IMR-90 (cell line): ENCODE measurements around the gene HCFC1. TPM values are rescaled to one million over a fixed set of nuclear protein-coding genes. Genes with fewer than 3 reads are reported as not detected.

Experiments
- ATAC-seq: fragments of 200-7000 bp; cut with Tn5 transposase; 2 replicates; pipeline ENCODE4 v1.9.1; 2020; ENCODE audit warnings: low read depth, mild to moderate bottlenecking, moderate library complexity
- BruUV-seq: library from RNA; stranded (reverse); fragments of 400-500 nt; replicated peaks from 2 replicates; lab custom pipeline; 2021; lab: Mats Ljungman, UMichigan
- CTCF ChIA-PET: fragments of 300-600 bp; formaldehyde crosslinking; extraction: SDS; loops from one replicate; lab custom pipeline; 2021; ENCODE audit warnings: antibody characterized with exemption; lab: Yijun Ruan, JAX
- POLR2A ChIA-PET: fragments of 300-600 bp; sonication (Branson Sonifier 250); formaldehyde crosslinking; loops from one replicate; lab custom pipeline; 2022; ENCODE audit warnings: antibody characterized with exemption; ENCODE audit not compliant: unreplicated experiment; lab: Charles Lee
- DNase-seq: peaks from one replicate; pipeline ENCODE4 v3.0.0; 2013
- H2AFZ ChIP-seq: replicated peaks from 2 replicates; pipeline ENCODE3; 2013; ENCODE audit warnings: low read length, mild to moderate bottlenecking; ENCODE audit not compliant: poor library complexity
- H2AK5ac ChIP-seq: 2 replicates; pipeline ENCODE4 v1.6.1; 2013; ENCODE audit warnings: low read depth, low read length, inconsistent platforms
- H2AK9ac ChIP-seq: replicated peaks from 2 replicates; pipeline ENCODE3; 2013; ENCODE audit warnings: mild to moderate bottlenecking, low read depth, low read length, moderate library complexity; ENCODE audit not compliant: poor library complexity
- H2BK120ac ChIP-seq: 2 replicates; pipeline ENCODE4 v1.6.1; 2013; ENCODE audit warnings: low read depth, low read length, inconsistent platforms
- H2BK15ac ChIP-seq: 3 replicates; pipeline ENCODE4 v1.6.1; 2013; ENCODE audit warnings: low read depth, low read length, inconsistent platforms
- H2BK20ac ChIP-seq: 2 replicates; pipeline ENCODE4 v1.6.1; 2013; ENCODE audit warnings: low read depth, mild to moderate bottlenecking, inconsistent platforms, low read length, moderate library complexity
- H2BK5ac ChIP-seq: 2 replicates; pipeline ENCODE4 v1.6.1; 2013; ENCODE audit warnings: mild to moderate bottlenecking, low read depth, low read length, inconsistent platforms; ENCODE audit not compliant: poor library complexity, severe bottlenecking
- H3K14ac ChIP-seq: replicated peaks from 2 replicates; pipeline ENCODE4 v1.6.1; 2013; ENCODE audit warnings: low read depth, low read length, inconsistent platforms
- H3K18ac ChIP-seq: 2 replicates; pipeline ENCODE4 v1.6.1; 2013; ENCODE audit warnings: low read depth, low read length, control low read depth
- H3K23ac ChIP-seq: 2 replicates; pipeline ENCODE4 v1.6.1; 2013; ENCODE audit warnings: low read depth, low read length, inconsistent platforms
- H3K27ac ChIP-seq: 2 replicates; pipeline ENCODE4 v1.5.1; 2013; ENCODE audit warnings: mild to moderate bottlenecking, control low read depth, low read length; ENCODE audit not compliant: insufficient read depth
- H3K27me3 ChIP-seq: 2 replicates; pipeline ENCODE4 v1.6.1; 2013; ENCODE audit warnings: low read length; ENCODE audit not compliant: control insufficient read depth, insufficient read depth
- H3K36me3 ChIP-seq: 2 replicates; pipeline ENCODE4 v1.6.1; 2013; ENCODE audit warnings: low read length, mixed read lengths; ENCODE audit not compliant: control insufficient read depth, insufficient read depth
- H3K4ac ChIP-seq: 2 replicates; pipeline ENCODE4 v1.6.1; 2013; ENCODE audit warnings: low read depth, low read length, inconsistent platforms
- H3K4me1 ChIP-seq: 2 replicates; pipeline ENCODE4 v1.6.1; 2013; ENCODE audit warnings: low read length, mixed read lengths; ENCODE audit not compliant: control insufficient read depth, insufficient read depth
- H3K4me2 ChIP-seq: 2 replicates; pipeline ENCODE4 v1.6.1; 2013; ENCODE audit warnings: low read depth, mild to moderate bottlenecking, control low read depth, low read length, moderate library complexity
- H3K4me3 ChIP-seq: 2 replicates; pipeline ENCODE4 v1.5.1; 2013; ENCODE audit warnings: low read depth, mild to moderate bottlenecking, control low read depth, low read length, moderate library complexity; ENCODE audit not compliant: insufficient read depth
- H3K56ac ChIP-seq: 2 replicates; pipeline ENCODE4 v1.6.1; 2013; ENCODE audit warnings: low read length, inconsistent platforms; ENCODE audit not compliant: insufficient read depth; ENCODE audit errors: extremely low read depth
- H3K79me1 ChIP-seq, 2 experiments: 2 replicates each; pipeline ENCODE4 v1.6.1; 2013; ENCODE audit warnings: low read length in 2 of 2, inconsistent platforms in 1 of 2, low read depth in 1 of 2
- H3K9ac ChIP-seq: 2 replicates; pipeline ENCODE4 v1.6.1; 2013; ENCODE audit warnings: low read depth, low read length, control low read depth
- H3K9me1 ChIP-seq: 2 replicates; pipeline ENCODE4 v1.6.1; 2013; ENCODE audit warnings: low read length, inconsistent platforms; ENCODE audit not compliant: insufficient read depth
- H3K9me3 ChIP-seq: 2 replicates; pipeline ENCODE4 v1.6.1; 2013; ENCODE audit warnings: low read length; ENCODE audit not compliant: control insufficient read depth, insufficient read depth
- H4K20me1 ChIP-seq: 2 replicates; pipeline ENCODE4 v1.6.1; 2013; ENCODE audit warnings: low read length, inconsistent platforms; ENCODE audit not compliant: insufficient read depth
- H4K5ac ChIP-seq: 2 replicates; pipeline ENCODE4 v1.6.1; 2013; ENCODE audit warnings: mild to moderate bottlenecking, low read depth, low read length, control low read depth
- H4K8ac ChIP-seq, 2 experiments: 2 replicates each; pipeline ENCODE4 v1.6.1; 2013; ENCODE audit warnings: low read depth in 2 of 2, low read length in 2 of 2, control low read depth in 1 of 2, inconsistent platforms in 1 of 2
- H4K91ac ChIP-seq: 2 replicates; pipeline ENCODE4 v1.6.1; 2013; ENCODE audit warnings: low read depth, low read length, inconsistent platforms; ENCODE audit not compliant: insufficient read depth
- CHD1 ChIP-seq: IDR thresholded peaks from 2 replicates; pipeline ENCODE4 v1.6.1; 2012; ENCODE audit warnings: low read depth, low read length, improper control_type of control experiment
- FOS ChIP-seq: fragments of 150-350 bp; IDR thresholded peaks from 2 replicates; pipeline ENCODE4 v1.6.1; 2016; ENCODE audit warnings: low read depth, low read length
- MAFK ChIP-seq: IDR thresholded peaks from 2 replicates; pipeline ENCODE4 v1.6.1; 2012; ENCODE audit warnings: low read depth, low read length, improper control_type of control experiment
- MAZ ChIP-seq: IDR thresholded peaks from 2 replicates; pipeline ENCODE4 v1.6.1; 2012; ENCODE audit warnings: low read depth, mild to moderate bottlenecking, low read length, improper control_type of control experiment, moderate library complexity, borderline replicate concordance
- MXI1 ChIP-seq: IDR thresholded peaks from 2 replicates; pipeline ENCODE4 v1.6.1; 2012; ENCODE audit warnings: low read depth, mild to moderate bottlenecking, low read length, moderate library complexity, borderline replicate concordance
- NFE2L2 ChIP-seq: fragments of 150-350 bp; IDR thresholded peaks from 2 replicates; pipeline ENCODE4 v1.6.1; 2016; ENCODE audit warnings: low read depth, mild to moderate bottlenecking, low read length
- POLR2A ChIP-seq: IDR thresholded peaks from 2 replicates; pipeline ENCODE4 v1.6.1; 2012; ENCODE audit warnings: mild to moderate bottlenecking, low read depth, low read length
- RCOR1 ChIP-seq: IDR thresholded peaks from 2 replicates; pipeline ENCODE4 v1.6.1; 2012; ENCODE audit warnings: mild to moderate bottlenecking, low read length, improper control_type of control experiment; ENCODE audit not compliant: insufficient replicate concordance
- RFX5 ChIP-seq: IDR thresholded peaks from 2 replicates; pipeline ENCODE4 v1.8.0; 2012; ENCODE audit warnings: low read depth, mild to moderate bottlenecking, low read length, moderate library complexity
- WGBS, 2 experiments: methylation state at CpG; one replicate each; pipeline versions ENCODE4 v1.1.5 to v1.1.7; 2013; ENCODE audit warnings: missing lambda C conversion rate in 2 of 2; ENCODE audit not compliant: insufficient read length in 1 of 2; ENCODE audit errors: extremely low coverage in 2 of 2; 5-methylcytosine and 5-hydroxymethylcytosine counted together
- dilution Hi-C: fragments of 300-500 bp; cut with HindIII; formaldehyde crosslinking; loops from one replicate; pipeline ENCODE4 v1.14.3; 2018; ENCODE audit warnings: low sequenced_read_pairs; ENCODE audit not compliant: unreplicated experiment
- in situ Hi-C: fragments of 300-500 bp; cut with MboI; formaldehyde crosslinking; loops from 3 replicates; pipeline ENCODE4 v1.14.3; 2019; ENCODE audit warnings: low sequenced_read_pairs, inconsistent platforms, mixed read lengths
- intact Hi-C: fragments of 100-400 bp; cut with micrococcal nuclease; formaldehyde crosslinking; loops from 2 replicates; pipeline ENCODE4 v1.10.0; 2022
- polyA plus RNA-seq, 3 experiments: library from polyadenylated mRNA; depleted of rRNA; stranded (reverse); fragments of >200 nt; gene quantifications; 2 replicates each; pipeline ENCODE4 v1.2.3, GENCODE V29; 2012; ENCODE audit warnings: low replicate concordance in 1 of 3
- total RNA-seq: library from RNA; depleted of rRNA; stranded (reverse); fragments of >200 nt; gene quantifications from 2 replicates; pipeline ENCODE4 v1.2.3, GENCODE V29; 2012
- TF ChIP-seq, protein P1 (sequence below): fragments of 150-350 bp; IDR thresholded peaks from 2 replicates; pipeline ENCODE4 v1.6.1; 2017; ENCODE audit warnings: mild to moderate bottlenecking, antibody characterized with exemption, low read length, low read depth
- TF ChIP-seq, protein P2 (sequence below): conservative IDR thresholded peaks from 2 replicates; pipeline ENCODE4 v1.5.1; 2012; ENCODE audit warnings: mild to moderate bottlenecking, low read depth, low read length, improper control_type of control experiment

Gene HCFC1
- total and polyA plus RNA-seq, 2 of the 4 experiments (the other 2 are of a cell fraction), result 3.2 to 17.6 TPM

DNA sequence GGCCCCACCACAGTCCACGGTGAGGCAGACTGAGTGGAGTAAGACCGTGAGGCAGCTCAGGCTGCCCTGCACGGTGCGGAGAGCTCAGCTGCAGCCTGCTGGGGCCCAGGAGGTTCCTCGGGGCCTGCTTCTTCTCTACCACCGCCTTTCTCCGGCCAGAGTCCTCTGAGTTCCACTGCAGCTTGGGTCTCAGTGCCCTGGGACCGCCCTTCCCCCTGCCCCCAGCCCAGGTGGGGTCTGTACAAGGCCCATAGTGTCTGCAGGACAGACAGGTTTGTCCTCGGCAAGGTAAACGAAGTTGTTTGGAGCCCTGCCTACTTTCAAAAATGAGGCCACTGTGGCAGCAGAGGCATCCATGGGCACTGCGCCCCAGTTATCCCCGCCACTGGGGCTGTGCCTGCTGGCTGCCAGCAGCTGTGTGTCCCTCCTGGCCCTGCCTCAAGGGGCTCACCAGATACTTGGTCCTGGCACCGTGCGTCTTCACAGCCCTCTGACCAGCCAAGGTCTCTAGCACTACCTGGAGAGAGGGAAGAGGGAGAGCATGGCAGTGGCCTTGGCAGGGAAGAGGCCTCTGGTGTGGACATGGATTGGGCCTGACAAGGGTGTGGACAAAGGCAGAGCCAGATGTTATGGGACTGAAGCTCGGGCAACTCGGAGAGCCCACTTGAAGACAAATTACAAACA lies 44.1 kb upstream of the HCFC1 start:
- peaks cover 21% of the 10 kb centered on the region for H3K36me3 ChIP-seq
- no peak overlapping the region for H3K9ac ChIP-seq
- peaks cover 10% of the 10 kb centered on the region for H3K4me1 ChIP-seq
- no peak overlapping the region for H3K27ac ChIP-seq
- WGBS, 2 experiments, result 82% methylated on average over 9 of the region's 16 CpGs; no CpG with 5 or more reads in 1 of the 2 experiments
- dilution Hi-C loops (no loop called here), intact Hi-C loops (no loop called here), in situ Hi-C loops (no loop called here)
- H3K4me3 ChIP-seq, result no peak overlapping the region
- H3K4ac ChIP-seq, result no peak overlapping the region
- no peak overlapping the region for H2BK20ac ChIP-seq
- no peak overlapping the region for H4K91ac ChIP-seq
- H3K9me1 ChIP-seq, result no peaks in the 10 kb centered on the region
- ATAC-seq, result no peak
- H4K8ac ChIP-seq, result no peak overlapping the region
- no TSS peak for BruUV-seq
- no peak overlapping the region for H4K5ac ChIP-seq
- ChIA-PET POLR2A (no interaction called here), CTCF (no interaction called here)
- no peak overlapping the region for H3K18ac ChIP-seq
- no peak for TF ChIP-seq POLR2A
- TF ChIP-seq, protein P1, sequence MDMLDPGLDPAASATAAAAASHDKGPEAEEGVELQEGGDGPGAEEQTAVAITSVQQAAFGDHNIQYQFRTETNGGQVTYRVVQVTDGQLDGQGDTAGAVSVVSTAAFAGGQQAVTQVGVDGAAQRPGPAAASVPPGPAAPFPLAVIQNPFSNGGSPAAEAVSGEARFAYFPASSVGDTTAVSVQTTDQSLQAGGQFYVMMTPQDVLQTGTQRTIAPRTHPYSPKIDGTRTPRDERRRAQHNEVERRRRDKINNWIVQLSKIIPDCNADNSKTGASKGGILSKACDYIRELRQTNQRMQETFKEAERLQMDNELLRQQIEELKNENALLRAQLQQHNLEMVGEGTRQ, result no peak
- no peak for TF ChIP-seq CHD1
- no peak for TF ChIP-seq MXI1
- no peak for TF ChIP-seq NFE2L2
- no peak for TF ChIP-seq RCOR1
- no peak for TF ChIP-seq RFX5
- TF ChIP-seq, protein P2, sequence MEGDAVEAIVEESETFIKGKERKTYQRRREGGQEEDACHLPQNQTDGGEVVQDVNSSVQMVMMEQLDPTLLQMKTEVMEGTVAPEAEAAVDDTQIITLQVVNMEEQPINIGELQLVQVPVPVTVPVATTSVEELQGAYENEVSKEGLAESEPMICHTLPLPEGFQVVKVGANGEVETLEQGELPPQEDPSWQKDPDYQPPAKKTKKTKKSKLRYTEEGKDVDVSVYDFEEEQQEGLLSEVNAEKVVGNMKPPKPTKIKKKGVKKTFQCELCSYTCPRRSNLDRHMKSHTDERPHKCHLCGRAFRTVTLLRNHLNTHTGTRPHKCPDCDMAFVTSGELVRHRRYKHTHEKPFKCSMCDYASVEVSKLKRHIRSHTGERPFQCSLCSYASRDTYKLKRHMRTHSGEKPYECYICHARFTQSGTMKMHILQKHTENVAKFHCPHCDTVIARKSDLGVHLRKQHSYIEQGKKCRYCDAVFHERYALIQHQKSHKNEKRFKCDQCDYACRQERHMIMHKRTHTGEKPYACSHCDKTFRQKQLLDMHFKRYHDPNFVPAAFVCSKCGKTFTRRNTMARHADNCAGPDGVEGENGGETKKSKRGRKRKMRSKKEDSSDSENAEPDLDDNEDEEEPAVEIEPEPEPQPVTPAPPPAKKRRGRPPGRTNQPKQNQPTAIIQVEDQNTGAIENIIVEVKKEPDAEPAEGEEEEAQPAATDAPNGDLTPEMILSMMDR, result no peak
- TF ChIP-seq FOS, result no peak
- no peak for TF ChIP-seq MAZ
- TF ChIP-seq MAFK, result no peak
- H3K14ac ChIP-seq, result no peak overlapping the region
- no peaks in the 10 kb centered on the region for H3K9me3 ChIP-seq
- no peak overlapping the region for H3K4me2 ChIP-seq
- no peaks in the 10 kb centered on the region for H4K20me1 ChIP-seq
- no peak overlapping the region for H3K56ac ChIP-seq
- H3K79me1 ChIP-seq, result peaks cover 0 to 10% of the 10 kb centered on the region in 2 experiments; a peak in 2 of 4 replicates
- no peak overlapping the region for H2AK5ac ChIP-seq
- DNase-seq, result no peak
- H2BK5ac ChIP-seq, result no peak overlapping the region
- no peak overlapping the region for H3K23ac ChIP-seq
- no peaks in the 10 kb centered on the region for H3K27me3 ChIP-seq
- H2AFZ ChIP-seq, result no peak overlapping the region
- peak overlapping the region; percentile 10 for H2AK9ac ChIP-seq
- no peak overlapping the region for H2BK15ac ChIP-seq
- no peak overlapping the region for H2BK120ac ChIP-seq
